ENCODE measurements around the gene MVB12B. TPM values are rescaled to one million over a fixed set of nuclear protein-coding genes. Genes with fewer than 3 reads are reported as not detected.

The MVB12B gene
- total RNA-seq, 2 experiments from 2014 or later = 7.9 to 9.5 TPM

DNA sequence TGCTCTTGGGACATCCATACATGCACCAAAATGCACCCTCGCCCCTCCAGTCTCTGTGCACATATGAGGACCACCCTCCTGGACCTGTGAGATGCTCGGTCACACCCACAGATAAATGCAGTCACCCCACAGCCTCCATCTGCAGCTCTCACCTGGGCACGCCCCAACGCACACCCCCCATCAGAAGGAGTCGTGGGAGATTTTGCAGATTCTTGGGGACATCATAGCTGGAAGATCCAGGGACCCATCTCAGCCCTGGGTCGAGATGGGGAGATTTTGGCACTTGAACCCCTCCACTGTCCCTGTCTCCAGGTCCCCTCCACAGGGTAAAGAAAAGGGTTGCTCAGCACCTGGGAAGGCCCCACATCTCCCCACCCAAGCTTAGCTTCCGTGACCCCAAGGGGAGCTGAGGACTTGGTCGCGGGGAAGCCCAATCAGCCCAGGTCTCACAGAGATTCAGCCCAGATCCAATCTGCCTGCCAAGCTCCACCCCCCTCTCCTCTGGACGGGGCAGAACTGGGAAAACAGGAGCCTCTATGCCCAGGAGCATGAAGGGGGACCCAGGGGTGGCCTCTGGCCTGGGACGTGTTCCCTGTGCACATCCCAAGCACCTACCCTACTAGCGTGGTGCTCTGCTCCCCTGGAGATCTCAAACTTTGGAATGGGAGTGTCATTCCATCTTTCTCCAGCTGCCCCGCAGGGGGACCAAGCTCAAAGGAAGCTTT lies 197.9 kb downstream of the MVB12B start:
- no peak overlapping the region for H3K4me3 Mint-ChIP-seq

DNA sequence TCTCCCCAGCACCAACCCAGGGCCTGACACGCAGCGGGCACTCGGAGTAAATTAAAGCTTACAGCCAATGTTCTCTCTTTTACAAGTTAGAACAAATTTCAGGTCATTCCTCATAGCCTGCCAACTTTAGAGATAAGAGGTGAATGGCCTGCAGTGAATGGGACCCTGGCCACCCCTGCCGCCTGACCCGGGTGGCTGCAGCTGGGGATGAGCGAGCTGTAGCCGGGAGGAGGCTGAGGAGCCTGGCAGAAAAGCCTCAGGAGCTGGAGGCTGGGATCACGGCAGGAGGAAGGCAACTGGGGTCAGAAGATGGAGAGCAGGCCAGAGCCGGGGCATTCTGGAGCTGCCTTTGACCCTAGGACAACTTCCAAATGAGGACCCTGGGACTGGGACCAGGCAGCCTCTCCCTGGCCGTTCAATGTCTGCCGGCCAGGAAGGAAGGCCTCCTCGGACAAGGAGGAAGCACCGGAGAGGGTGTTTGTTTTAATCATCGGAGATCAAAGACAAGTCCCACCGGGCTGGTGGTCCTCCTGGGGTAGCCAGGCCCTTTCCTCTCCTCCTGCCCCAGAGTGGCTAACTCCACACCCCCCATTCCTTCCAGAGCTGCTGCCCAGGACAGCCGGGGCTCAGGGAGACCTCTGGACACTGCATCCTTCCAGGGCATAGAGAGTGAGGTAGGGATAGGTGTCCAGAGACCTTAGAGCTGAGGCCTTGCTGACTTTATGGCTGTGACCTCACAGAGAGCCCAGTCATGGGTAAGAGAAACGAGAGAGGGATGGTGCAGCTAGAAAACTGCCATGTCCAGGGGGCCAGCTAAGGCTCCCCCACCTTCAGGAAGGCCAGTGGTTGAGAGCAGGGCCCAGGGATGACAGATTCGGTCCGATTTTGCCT lies 199.8 kb downstream of the MVB12B start:
- Mint-ChIP-seq H3K27me3 (peaks cover 19% of the 10 kb centered on the region), H3K9me3 (no peaks in the 10 kb centered on the region), H3K4me3 (no peak overlapping the region), H3K4me1 (peaks cover 15% of the 10 kb centered on the region), H3K36me3 (no peaks in the 10 kb centered on the region), H3K27ac (no peak overlapping the region)
- DNase-seq = no peak

More for the DNA sequence above, 197.9 kb downstream of the MVB12B start:
- Mint-ChIP-seq H3K27ac (no peak overlapping the region), H3K36me3 (no peaks in the 10 kb centered on the region), H3K4me1 (peaks cover 17% of the 10 kb centered on the region), H3K9me3 (no peaks in the 10 kb centered on the region), H3K27me3 (peaks cover 34% of the 10 kb centered on the region)
- DNase-seq = no peak

DNA sequence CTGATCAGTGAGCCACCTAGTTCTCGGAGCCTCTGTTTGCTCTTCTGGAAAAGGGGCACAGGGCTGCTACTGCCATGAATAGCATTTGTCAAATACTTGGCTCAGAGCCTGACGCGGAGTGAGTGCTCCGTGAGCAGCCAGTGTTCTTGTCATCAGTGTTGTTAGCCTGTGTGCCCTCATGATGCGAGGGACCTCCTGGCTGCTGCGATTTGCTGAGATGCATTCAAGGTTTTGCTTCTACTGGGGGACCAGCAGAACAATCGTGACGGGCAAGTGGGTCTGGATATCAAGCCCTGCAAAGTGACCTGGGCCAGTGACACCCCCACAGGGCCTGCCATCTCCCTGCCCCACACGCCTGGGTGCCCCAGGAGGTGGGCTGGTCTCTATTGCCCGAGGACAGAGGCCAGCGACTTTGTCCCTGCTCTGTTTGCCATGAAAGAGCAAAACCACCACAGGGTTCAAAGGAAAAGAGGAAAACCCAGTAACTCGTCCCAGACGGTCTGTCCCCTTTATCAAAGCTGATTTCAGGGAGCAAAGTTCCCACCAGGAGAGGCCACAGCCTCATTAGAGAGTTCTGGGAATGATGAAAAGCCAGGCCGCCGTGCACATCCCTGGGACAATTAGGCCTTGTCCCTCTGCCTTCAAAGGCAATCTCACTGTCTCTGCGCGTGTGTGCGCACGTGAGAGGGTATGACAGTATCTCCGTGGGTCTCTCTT lies 200.6 kb downstream of the MVB12B start:
- Mint-ChIP-seq H3K4me3 (no peak overlapping the region), H3K9me3 (no peaks in the 10 kb centered on the region), H3K36me3 (no peaks in the 10 kb centered on the region), H3K4me1 (peaks cover 15% of the 10 kb centered on the region), H3K27ac (no peak overlapping the region), H3K27me3 (peaks cover 19% of the 10 kb centered on the region)
- DNase-seq = no peak

DNA sequence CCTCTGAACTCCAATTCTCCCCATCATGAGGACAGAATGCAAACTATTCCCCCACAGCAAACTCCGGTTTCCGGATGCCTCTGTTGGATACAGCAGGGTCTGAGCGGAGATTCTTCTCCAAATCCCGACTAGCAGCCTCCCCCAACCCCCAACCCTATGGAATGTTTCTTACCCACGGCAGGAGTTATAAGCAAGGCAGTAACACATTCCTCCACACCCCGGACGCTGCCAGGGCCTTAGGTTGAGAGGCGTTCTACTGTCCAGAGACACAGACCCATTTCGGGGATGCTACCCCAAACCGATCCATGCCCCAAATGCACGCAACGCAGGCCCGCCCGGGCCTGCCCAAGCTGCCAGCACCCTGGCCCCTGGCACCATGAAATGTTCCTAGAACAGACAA lies 201.5 kb downstream of the MVB12B start:
- DNase-seq = no peak
- Mint-ChIP-seq H3K36me3 (no peaks in the 10 kb centered on the region), H3K27ac (no peak overlapping the region), H3K4me3 (no peak overlapping the region), H3K4me1 (peaks cover 12% of the 10 kb centered on the region), H3K27me3 (peaks cover 19% of the 10 kb centered on the region), H3K9me3 (no peaks in the 10 kb centered on the region)

DNA sequence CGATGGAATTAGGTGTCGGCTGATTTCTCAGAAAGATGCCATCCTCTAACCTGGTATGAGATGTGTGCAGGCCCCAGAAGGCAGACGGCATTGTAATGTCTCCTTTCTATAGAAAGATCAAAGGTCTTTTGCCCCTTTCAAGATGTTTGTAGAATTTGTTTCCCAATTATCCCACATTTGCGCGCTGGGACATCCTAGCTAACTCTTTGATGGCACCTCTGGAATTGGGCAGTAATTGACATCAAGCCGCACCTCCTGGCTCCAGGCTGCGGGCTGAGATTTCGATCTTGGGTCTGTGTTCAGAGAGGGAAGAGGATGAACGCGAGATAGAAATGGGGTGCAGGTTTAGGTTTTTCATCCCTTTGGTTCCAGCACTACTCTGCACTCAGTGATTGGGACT lies 202.3 kb downstream of the MVB12B start:
- H3K9me3 Mint-ChIP-seq = no peaks in the 10 kb centered on the region
- no peak for DNase-seq
- no peak overlapping the region for H3K4me3 Mint-ChIP-seq
- peaks cover 11% of the 10 kb centered on the region for H3K27me3 Mint-ChIP-seq
- H3K27ac Mint-ChIP-seq = no peak overlapping the region
- peaks cover 5% of the 10 kb centered on the region for H3K4me1 Mint-ChIP-seq
- H3K36me3 Mint-ChIP-seq = no peaks in the 10 kb centered on the region

DNA sequence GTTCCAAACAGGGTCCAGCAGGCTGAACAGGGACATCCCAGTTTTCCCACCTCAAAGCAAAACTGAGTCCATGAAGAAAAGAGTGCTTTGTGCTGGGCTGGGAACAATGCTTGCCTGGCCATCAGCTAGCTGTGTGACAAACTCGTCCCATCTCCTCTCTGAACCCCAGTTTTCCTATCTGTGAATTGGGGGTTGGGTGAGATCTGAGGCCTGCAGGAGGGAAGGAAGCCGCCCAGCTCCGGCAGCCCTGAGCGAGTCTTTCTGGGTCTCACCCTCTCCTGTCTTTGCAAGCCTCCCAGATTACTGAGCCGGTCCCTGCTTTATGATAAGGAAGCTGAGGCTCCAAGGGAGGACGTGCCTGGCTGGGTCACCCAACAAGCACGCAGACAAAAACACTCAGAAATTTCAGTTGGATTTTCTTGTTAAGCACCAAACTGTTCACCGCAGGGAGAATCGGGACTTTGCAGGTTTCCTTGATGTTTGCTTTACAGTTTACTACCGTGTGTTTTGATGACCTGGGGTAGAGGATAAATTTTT lies 204.5 kb downstream of the MVB12B start:
- Mint-ChIP-seq H3K27ac (no peak overlapping the region), H3K27me3 (peaks cover 3% of the 10 kb centered on the region), H3K36me3 (no peaks in the 10 kb centered on the region), H3K4me1 (no peaks in the 10 kb centered on the region), H3K4me3 (no peak overlapping the region), H3K9me3 (no peaks in the 10 kb centered on the region)
- no peak for DNase-seq

GRCh38 chr9:126531591-126531990 lies 205.0 kb downstream of the MVB12B start:
- DNase-seq = no peak
- Mint-ChIP-seq H3K27me3 (peaks cover 3% of the 10 kb centered on the region), H3K9me3 (no peaks in the 10 kb centered on the region), H3K27ac (no peak overlapping the region), H3K4me3 (no peak overlapping the region), H3K4me1 (no peaks in the 10 kb centered on the region), H3K36me3 (no peaks in the 10 kb centered on the region)

DNA sequence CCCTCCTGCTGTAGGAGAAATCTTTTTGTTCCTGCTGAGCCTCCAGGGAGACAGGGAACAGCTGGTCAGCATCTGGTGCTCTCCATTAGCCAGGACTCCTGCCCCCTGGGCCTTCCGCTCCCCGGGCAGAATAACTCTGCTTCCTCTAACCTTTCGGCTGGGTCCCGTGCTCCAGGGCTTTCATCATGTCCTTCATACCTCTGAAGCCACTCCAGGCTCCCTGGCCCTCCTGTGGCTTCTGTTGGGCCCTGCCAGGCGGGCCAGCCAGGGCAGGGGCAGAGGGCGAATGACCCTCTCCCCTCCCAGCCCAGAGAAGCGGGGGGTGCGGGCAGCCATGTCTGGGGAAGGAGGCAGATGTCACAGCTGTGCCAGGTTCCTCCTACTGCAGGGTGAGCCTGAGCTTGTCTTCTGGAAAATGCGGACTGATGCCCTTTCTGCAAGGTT lies 205.4 kb downstream of the MVB12B start:
- Mint-ChIP-seq H3K9me3 (no peaks in the 10 kb centered on the region), H3K4me3 (no peak overlapping the region), H3K27me3 (peaks cover 3% of the 10 kb centered on the region), H3K27ac (no peak overlapping the region), H3K36me3 (no peaks in the 10 kb centered on the region), H3K4me1 (no peaks in the 10 kb centered on the region)
- DNase-seq = no peak

DNA sequence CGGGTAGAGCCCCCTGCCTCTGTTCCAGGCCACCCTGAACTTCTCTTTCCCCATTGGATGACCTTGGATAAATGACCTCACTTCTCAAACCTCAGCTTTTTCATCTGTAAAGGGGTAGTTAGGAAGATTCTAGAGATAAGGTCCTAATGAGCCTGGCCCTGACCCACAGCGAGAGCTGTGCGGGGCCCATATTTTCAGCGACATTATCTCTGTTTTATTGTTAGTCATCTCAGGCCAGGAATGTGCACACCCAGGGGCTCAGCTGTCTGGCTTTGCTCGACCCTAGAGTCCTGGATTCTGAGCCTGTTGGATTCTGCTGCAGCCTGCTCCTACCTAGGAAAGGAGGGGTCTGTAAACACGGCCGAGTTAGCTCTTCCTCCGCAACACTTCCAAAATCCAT lies 205.9 kb downstream of the MVB12B start:
- no peak for DNase-seq
- Mint-ChIP-seq H3K36me3 (no peaks in the 10 kb centered on the region), H3K4me3 (no peak overlapping the region), H3K9me3 (no peaks in the 10 kb centered on the region), H3K27me3 (peaks cover 3% of the 10 kb centered on the region), H3K4me1 (no peaks in the 10 kb centered on the region), H3K27ac (no peak overlapping the region)

DNA sequence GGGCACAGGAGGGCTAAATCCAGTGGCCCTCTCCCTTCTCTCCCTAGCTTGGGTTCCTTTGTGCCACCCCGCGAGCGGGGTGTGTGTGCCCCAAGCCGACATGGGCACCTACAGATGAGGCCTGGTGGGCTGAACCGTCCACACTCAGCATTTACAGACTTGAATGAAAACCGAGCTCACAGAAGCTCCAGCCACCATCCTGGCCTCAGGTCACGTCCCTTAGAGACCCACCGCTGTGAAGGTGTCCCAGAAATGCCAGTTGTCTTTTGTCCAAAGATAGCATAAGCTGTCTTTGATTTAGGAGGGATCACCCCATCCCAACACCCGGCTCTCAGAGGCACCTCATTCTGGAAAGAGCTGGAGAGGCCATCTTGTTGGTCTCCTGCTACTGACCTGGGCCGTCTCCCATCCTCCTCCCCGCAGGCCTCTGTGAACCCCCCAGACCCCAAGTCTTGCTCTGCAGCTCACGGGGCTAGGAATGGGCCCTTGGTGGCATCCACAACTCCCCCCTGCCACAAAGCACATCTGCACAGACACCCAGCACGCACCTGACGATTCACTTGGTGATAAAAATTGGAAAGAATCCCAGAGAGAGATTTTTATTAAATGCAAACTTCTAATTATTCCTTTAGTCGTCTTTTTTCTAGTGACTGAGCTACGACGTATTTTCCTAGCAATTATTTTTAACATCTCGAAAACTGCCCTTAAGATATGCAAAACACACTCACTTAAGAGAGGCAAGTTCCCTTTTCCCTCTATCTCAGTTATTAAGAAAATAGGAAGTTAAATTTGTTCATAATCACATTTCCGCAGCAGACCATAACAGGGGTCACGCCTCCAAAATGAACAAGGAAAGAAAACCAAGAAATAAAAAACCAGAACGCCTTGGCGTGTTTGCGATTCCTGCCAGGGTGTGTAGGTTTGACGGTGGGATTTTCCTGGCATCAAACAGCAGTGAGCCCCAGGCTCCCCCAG lies 206.6 kb downstream of the MVB12B start:
- H3K9me3 Mint-ChIP-seq = no peaks in the 10 kb centered on the region
- H3K27ac Mint-ChIP-seq = no peak overlapping the region
- H3K27me3 Mint-ChIP-seq = peaks cover 3% of the 10 kb centered on the region
- H3K36me3 Mint-ChIP-seq = no peaks in the 10 kb centered on the region
- H3K4me3 Mint-ChIP-seq = no peak overlapping the region
- DNase-seq = no peak
- H3K4me1 Mint-ChIP-seq = no peaks in the 10 kb centered on the region

GRCh38 chr9:126533926-126534310 lies 207.3 kb downstream of the MVB12B start:
- no peaks in the 10 kb centered on the region for H3K4me1 Mint-ChIP-seq
- H3K36me3 Mint-ChIP-seq = no peaks in the 10 kb centered on the region
- no peak overlapping the region for H3K4me3 Mint-ChIP-seq

GRCh38 chr9:126534431-126535186 lies 208.0 kb downstream of the MVB12B start:
- peaks cover 3% of the 10 kb centered on the region for H3K27me3 Mint-ChIP-seq
- no peak overlapping the region for H3K4me3 Mint-ChIP-seq
- H3K27ac Mint-ChIP-seq = no peak overlapping the region
- no peaks in the 10 kb centered on the region for H3K36me3 Mint-ChIP-seq
- H3K4me1 Mint-ChIP-seq = no peaks in the 10 kb centered on the region
- no peak for DNase-seq
- no peaks in the 10 kb centered on the region for H3K9me3 Mint-ChIP-seq

More at GRCh38 chr9:126533926-126534310, 207.3 kb downstream of the MVB12B start:
- no peaks in the 10 kb centered on the region for H3K9me3 Mint-ChIP-seq
- no peak for DNase-seq
- peaks cover 3% of the 10 kb centered on the region for H3K27me3 Mint-ChIP-seq
- H3K27ac Mint-ChIP-seq = no peak overlapping the region

DNA sequence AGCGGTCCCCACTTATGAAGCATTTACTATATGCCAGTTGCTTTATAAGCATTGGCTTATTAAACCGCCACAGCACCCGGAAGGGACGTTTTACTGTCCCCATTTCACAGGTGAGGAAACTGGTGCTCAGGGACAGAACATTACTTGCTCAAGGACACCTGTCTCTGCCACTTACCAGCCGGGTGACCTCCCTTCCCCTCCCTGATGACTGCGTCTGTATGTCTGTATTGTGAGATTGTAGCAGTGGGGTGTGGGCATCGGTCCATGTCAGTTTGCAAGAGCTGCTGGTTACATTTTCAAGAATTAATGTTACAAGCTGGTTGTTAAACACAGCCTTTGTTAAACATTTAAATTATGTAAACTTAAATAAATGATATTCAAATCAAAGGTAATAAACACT lies 209.5 kb downstream of the MVB12B start:
- Mint-ChIP-seq H3K27ac (no peak overlapping the region), H3K4me1 (no peaks in the 10 kb centered on the region), H3K9me3 (no peaks in the 10 kb centered on the region), H3K27me3 (peaks cover 7% of the 10 kb centered on the region), H3K36me3 (no peaks in the 10 kb centered on the region), H3K4me3 (no peak overlapping the region)
- DNase-seq = no peak

All from activated naive CD8-positive, alpha-beta T cell treated with anti-CD3 and anti-CD28 coated beads for 36 hours (primary cell).